Cardiac muscle cell (in vitro differentiated cells and primary cell): ENCODE measurements around the gene RAD51D. TPM values are rescaled to one million over a fixed set of nuclear protein-coding genes. Genes with fewer than 3 reads are reported as not detected.

Experiments used
- DNase-seq, 2 donors: peaks; one replicate each; pipeline versions ENCODE4 v3.0.0 to v3.0.0-alpha.2; 2010 to 2017; ENCODE audit warnings: low read depth in 1 of 2, low spot score in 1 of 2
- H3K27ac ChIP-seq: fragments of 200-600 bp; sonication (generic); 2 replicates; pipeline ENCODE4 v1.5.1; 2016
- H3K27me3 ChIP-seq: fragments of 200-600 bp; sonication (generic); 2 replicates; pipeline ENCODE4 v1.6.0; 2016; ENCODE audit warnings: control low read depth
- H3K36me3 ChIP-seq: fragments of 200-600 bp; sonication (generic); 2 replicates; pipeline ENCODE4 v1.5.1; 2016; ENCODE audit warnings: control low read depth
- H3K4me1 ChIP-seq: fragments of 200-600 bp; sonication (generic); 2 replicates; pipeline ENCODE4 v1.8.1; 2017; ENCODE audit warnings: low read depth, mild to moderate bottlenecking, mixed run types
- H3K4me3 ChIP-seq: fragments of 200-600 bp; sonication (generic); 2 replicates; pipeline ENCODE4 v1.5.1; 2016; ENCODE audit warnings: mild to moderate bottlenecking
- H3K9me3 ChIP-seq: fragments of 200-600 bp; sonication (generic); 2 replicates; pipeline ENCODE4 v1.5.1; 2017; ENCODE audit warnings: low read depth, mild to moderate bottlenecking, control low read depth
- CTCF ChIP-seq: IDR thresholded peaks from 2 replicates; pipeline ENCODE4 v1.5.1; 2012; ENCODE audit warnings: low read depth, mild to moderate bottlenecking, low read length
- polyA plus RNA-seq: library from polyadenylated mRNA; unstranded; fragments of >200 nt; fragmentation: Nextera tagmentation; extraction: Ambion mirVana; gene quantifications from 2 replicates; pipeline ENCODE4 v1.2.1, GENCODE V29; 2016
- total RNA-seq: library from RNA; depleted of rRNA; stranded (reverse); fragments of >200 nt; gene quantifications from 2 replicates; pipeline ENCODE4 v1.2.3, GENCODE V29; 2016

The RAD51D gene
- total and polyA plus RNA-seq, 2 experiments from 2014 or later, result 5.8 to 14.0 TPM

DNA sequence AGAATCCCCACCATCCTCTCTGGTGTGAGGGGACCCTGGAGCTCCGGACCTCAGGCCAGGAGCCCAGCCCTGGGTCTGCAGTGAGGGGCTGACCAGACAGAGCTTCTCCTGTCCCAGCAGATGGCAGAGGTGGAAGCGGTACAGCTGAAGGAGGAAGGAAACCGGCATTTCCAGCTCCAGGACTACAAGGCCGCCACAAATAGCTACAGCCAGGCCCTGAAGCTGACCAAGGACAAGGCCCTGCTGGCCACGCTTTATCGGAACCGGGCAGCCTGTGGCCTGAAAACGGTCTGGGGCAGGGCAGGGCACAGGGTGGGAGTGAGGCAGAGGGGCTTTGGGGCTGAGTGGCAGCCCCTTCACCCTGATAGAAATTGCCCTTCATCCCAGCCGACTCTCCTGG is 28.5 kb upstream of the RAD51D start:
- Histone ChIP-seq H3K4me3 (peak overlapping the region; percentile 29), H3K27ac (peak overlapping the region; percentile 99)

GRCh38 chr17:35147375-35147905 is 27.8 kb upstream of the RAD51D start, which contains the start of gene UNC45B:
UNC45B (plus strand) TSS chr17:35147817; CDS start chr17:35148264, 447 bp downstream.
- TF ChIP-seq CTCF, result no peak
- Histone ChIP-seq H3K27me3 (no peaks in the 10 kb centered on the region), H3K4me1 (peaks cover 32% of the 10 kb centered on the region), H3K27ac (peak within 1 kb of the TSS; percentile 99), H3K9me3 (no peaks in the 10 kb centered on the region), H3K4me3 (peak within 1 kb of the TSS; percentile 29), H3K36me3 (peaks cover 20% of the 10 kb centered on the region)
- peak in 1 of 2 donors; percentile 93 for DNase-seq

More for the DNA sequence above, 28.5 kb upstream of the RAD51D start:
- Histone ChIP-seq H3K27me3 (no peaks in the 10 kb centered on the region), H3K36me3 (peaks cover 27% of the 10 kb centered on the region), H3K4me1 (peaks cover 32% of the 10 kb centered on the region), H3K9me3 (no peaks in the 10 kb centered on the region)
- TF ChIP-seq CTCF, result no peak
- peak in 1 of 2 donors; percentile 27 for DNase-seq

GRCh38 chr17:35146214-35146833 is 26.7 kb upstream of the RAD51D start:
- no peak for TF ChIP-seq CTCF
- peak in 1 of 2 donors; percentile 22 for DNase-seq
- no peak overlapping the region for H3K4me3 ChIP-seq
- H3K9me3 ChIP-seq, result no peaks in the 10 kb centered on the region
- peaks cover 9% of the 10 kb centered on the region for H3K36me3 ChIP-seq
- H3K4me1 ChIP-seq, result peaks cover 32% of the 10 kb centered on the region
- peak overlapping the region; percentile 99 for H3K27ac ChIP-seq
- H3K27me3 ChIP-seq, result no peaks in the 10 kb centered on the region

DNA sequence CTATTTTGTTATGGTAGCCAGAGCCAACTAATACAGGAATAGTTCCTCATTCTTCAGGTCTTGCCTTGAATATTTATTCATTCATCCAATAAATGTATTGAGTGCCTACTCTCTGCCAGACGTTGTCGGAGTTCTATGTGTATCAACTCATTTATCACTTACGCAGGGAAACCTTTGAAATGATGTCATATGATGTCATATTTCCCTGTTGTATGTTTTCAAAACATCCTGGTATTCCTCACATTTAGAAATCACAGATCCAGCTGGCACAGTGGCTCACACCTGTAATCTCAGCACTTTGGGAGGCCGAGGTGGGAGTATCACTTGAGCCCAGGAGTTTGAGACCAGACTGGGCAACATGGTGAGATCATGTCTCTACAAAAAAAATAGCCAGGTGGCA is 25.2 kb upstream of the RAD51D start:
- peaks cover 26% of the 10 kb centered on the region for H3K4me1 ChIP-seq
- no peak for DNase-seq
- no peak overlapping the region for H3K4me3 ChIP-seq
- peaks cover 2% of the 10 kb centered on the region for H3K36me3 ChIP-seq
- peak overlapping the region; percentile 99 for H3K27ac ChIP-seq
- TF ChIP-seq CTCF, result no peak
- H3K9me3 ChIP-seq, result no peaks in the 10 kb centered on the region
- no peaks in the 10 kb centered on the region for H3K27me3 ChIP-seq

DNA sequence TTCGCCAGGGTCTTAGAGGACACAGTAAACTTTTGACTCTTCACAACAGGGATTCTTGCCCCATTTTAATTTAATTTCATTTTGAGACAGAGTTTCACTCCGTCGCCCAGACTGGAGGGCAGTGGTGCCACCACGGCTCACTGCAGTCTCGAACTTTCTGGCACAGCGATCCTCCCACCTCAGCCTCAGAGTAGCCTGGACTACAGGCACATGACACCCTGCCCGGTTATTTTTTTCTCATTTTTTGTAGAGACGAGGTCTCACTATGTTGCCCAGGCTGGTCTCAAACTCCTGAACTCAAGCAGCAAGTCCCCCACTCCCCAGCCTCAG is 22.8 kb upstream of the RAD51D start:
- H3K27me3 ChIP-seq, result no peaks in the 10 kb centered on the region
- no peaks in the 10 kb centered on the region for H3K9me3 ChIP-seq
- H3K36me3 ChIP-seq, result peaks cover 9% of the 10 kb centered on the region
- H3K4me3 ChIP-seq, result peak overlapping the region; percentile 72
- TF ChIP-seq CTCF, result no peak
- no peak for DNase-seq
- H3K27ac ChIP-seq, result no peak overlapping the region
- peaks cover 12% of the 10 kb centered on the region for H3K4me1 ChIP-seq
